NCI-H128 (cell line): ENCODE results near the gene PXDC1.
"Not testable (repeated sequence)": the region's sequence is repeated elsewhere in the genome, so short reads cannot be mapped to it uniquely, and the experiment has no call there.

Experiments
- DNase-seq: peaks from one replicate; lab custom pipeline; 2025; ENCODE audit not compliant: unreplicated experiment; lab: John Stamatoyannopoulos, UW

The PXDC1 gene

DNA sequence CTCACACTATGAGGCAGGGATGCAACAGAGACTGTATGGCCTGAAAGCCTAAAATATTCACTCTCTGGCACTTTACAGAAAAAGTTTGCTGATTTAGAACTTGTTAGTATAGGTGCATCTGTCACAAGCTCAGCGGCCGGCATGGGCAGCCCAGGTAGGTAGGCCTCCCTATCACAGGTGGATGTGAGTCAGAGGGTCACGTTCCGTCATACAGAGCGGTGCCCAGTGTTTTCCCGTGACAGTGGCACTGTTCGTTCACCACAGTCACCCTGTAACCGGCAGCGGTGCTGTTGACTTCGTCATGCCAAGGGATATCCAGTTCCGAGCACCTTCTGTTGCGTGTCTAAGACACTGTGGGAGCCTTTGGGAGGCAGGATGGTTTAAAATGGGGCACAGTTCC is 32.9 kb upstream of the PXDC1 start:
- DNase-seq = no peak

DNA sequence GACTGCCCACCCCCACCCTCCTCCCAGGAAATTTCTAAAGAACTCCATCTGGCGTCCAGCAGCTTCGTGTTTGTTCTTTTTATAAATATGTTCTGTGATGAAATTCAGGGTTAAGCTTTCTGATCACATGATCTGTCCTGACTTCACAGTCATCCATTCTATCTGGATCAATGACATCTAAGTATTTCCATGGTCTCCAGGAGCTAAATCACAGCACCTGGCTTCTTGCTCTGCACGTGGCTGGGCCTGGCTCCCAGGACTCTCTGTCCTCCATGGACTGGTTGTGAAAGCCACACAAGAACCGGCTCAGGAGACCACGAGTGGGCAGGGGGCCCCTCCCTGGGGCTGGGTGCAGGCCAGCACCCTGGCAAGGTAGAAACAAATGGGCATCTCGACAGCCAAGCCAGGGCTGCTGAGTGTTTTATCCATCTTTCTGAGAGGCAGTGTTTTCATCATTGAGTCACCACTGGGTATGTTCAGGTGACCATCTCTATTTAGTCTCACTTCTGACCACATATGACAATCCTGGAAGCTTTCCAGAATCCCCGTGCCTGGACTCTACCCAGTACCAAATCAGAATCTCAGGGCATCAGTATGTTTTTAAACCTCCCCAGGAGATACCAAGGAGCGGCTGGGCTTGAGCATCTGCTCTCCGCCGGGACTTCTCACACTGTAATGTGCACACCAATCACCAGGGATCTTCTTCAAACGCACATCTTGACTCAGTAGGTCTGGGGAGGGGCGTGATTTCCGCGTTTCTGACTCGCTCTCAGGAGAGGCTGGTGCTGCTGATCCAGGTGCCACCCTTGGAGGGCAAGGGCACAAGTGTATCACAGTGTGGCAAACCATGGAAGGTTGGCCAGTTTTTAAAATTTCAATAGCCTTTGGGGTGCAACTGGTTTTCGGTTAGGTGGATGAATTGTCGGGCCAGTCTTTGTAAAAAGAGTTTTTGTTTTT is 31.6 kb upstream of the PXDC1 start:
- no peak for DNase-seq

- DNase-seq = no peak
Observed at GRCh38 chr6:3781504-3781903, 30.0 kb upstream of the PXDC1 start.

- no peak for DNase-seq
Observed at GRCh38 chr6:3779574-3779849, 28.0 kb upstream of the PXDC1 start.

- DNase-seq = no peak
Observed at GRCh38 chr6:3778701-3779573, 27.4 kb upstream of the PXDC1 start.

GRCh38 chr6:3777730-3778461 is 26.4 kb upstream of the PXDC1 start:
- DNase-seq = no peak

GRCh38 chr6:3776881-3777507 is 25.5 kb upstream of the PXDC1 start:
- no peak for DNase-seq

DNA sequence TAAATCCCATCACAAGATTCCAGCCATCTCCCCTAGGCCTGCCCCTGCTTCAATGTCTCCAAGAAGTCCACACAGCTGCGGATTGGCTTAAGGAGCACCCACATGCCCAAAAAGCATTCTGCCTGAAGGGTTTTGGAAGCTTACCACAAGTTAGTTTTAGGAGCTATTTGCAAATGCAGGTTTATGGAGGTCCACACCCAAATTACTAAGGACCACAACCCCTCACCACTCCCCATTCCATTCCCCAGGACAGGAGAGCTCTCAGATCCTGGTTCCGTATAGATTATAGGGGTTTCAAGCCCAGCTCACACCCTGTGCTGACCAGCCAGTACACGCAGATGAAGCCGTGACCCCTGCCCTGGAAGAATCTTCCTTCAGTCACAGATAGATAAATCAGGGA is 24.3 kb upstream of the PXDC1 start:
- no peak for DNase-seq

GRCh38 chr6:3775386-3775785 is 23.9 kb upstream of the PXDC1 start:
- DNase-seq = no peak

GRCh38 chr6:3773678-3774298 is 22.3 kb upstream of the PXDC1 start:
- DNase-seq = no peak

GRCh38 chr6:3772127-3772999 is 20.9 kb upstream of the PXDC1 start:
- DNase-seq = not testable (repeated sequence)

DNA sequence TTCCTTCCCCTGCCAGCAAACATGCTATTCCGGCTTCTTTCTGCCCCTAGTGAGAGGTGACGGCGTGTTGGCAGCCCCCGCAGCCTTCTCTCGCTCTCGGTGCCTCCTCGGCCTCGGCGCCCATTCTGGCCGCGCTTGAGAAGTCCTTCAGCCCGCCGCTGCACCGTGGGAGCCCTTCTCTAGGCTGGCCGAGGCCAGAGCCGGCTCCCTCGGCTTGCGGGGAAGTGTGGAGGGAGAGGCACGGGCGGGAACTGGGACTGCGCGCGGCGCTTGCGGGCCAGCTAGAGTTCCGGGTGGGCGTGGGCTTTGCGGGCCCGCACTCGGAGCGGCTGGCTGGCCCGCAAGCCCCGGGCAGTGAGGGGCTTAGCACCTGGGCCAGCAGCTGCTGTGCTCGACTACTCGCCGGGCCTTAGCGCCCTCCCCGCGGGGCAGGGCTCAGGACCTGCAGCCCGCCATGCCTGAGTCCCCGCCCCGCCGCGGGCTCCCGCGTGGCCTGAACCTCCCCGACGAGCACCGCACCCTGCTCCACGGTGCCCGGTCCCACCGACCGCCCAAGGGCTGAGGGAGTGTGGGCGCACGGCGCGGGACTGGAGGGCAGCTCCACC is 20.0 kb upstream of the PXDC1 start:
- no peak for DNase-seq

DNA sequence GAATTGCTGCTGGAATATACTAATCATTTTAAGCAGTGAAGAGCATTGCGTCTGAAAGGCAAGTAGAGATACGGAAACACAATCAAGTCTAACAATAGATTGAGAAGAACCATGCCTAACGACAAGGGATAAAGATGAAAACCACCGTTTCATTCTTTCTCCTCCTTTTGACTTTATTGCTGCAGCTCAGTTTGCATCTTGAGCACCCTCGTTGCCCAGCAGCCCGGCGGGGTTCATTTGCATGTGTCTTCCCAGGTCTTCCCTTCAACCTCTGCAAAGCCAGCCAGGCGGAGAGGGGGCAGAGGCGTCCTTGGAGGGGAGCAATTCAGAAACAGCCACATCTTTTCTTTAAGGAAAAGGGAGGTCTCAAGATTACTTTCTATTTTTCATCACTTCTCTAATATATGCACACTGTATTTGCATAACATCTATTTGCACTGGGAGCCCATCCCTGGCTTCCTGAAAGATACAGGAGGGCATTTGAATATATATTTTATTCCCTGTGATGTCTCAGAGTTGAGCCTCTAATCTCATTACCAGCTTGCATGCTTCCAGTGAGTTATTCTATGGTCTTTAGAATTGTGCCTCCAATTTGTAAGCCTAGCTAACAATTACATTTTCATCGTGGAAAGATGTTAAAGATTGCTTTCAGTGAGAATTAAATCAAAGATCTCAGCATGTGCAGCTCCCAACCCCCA is 18.7 kb upstream of the PXDC1 start:
- DNase-seq = no peak

GRCh38 chr6:3769610-3770009 is 18.1 kb upstream of the PXDC1 start:
- DNase-seq = no peak

DNA sequence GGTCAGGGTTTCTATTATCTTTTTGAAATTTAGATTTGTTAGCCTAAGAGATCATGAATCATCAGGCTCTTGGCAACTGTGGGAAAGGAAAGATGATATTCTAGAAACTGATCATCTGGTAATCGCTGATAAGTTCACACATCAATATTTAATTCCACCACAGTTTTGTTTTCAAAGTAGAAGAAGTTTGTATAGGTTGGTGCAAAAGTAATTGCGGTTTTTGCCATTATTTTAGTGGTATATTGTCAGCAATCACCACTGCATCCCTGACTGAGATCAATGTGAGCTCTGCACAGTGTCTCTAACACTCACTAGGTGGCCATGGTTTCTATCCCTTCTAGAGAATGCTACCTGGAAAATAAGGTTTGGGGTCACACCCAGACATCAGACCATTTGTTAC is 17.0 kb upstream of the PXDC1 start:
- no peak for DNase-seq

DNA sequence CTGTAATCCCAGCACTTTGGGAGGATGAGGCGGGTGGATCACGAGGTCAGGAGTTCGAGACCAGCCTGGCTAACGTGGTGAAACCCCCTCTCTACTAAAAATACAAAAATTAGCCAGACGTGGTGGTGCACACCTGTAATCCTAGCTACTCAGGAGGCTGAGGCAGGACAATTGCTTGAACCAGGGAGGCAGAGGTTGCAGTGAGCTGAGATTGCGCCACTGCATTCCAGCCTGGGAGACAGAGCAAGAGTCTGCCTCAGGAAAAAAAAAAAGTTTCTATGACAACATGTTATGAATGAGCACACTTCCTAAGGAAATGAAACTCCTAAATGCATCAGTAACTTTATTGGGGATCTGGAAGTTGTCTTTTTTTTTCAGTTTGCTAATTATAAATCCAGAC is 16.0 kb upstream of the PXDC1 start:
- not testable (repeated sequence) for DNase-seq

DNA sequence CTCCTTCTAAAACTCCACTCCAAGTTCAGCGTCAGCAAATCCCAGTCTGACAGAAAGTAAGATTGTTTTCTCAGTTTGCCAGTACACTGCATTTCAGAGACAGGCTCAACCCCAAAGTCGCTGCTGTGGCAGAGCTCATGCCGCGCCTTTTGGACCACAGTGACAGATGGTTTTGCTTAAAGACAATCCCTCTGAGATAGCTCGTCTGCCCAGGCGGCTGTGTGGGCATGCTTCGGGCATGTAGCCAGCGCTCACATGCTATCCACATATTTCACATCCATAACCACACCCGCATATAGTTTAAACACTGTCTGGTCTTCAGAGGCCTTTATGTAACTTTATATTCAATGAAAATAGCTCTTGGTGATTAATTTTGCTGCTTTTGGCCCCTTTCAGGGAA is 14.7 kb upstream of the PXDC1 start:
- no peak for DNase-seq

DNA sequence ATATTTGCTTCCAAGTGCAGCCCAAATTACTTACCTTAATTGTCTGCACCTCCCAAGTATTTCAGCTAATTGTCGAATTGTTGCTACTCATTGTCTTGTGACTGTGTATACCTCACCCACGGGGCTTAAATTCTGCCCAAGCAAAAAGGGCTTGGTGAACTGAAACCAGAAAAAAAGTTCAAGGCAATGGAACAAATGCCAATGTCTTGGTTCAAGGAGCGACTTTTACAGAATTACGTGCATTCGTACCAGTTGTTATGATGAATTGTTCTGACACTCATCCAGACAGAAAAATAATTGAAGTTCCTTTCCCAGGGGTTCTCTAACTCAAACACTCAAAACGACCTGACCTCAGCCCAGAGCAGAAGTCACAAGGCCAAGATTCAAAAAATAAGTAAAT is 13.9 kb upstream of the PXDC1 start:
- no peak for DNase-seq
